Activated T-cell treated with anti-CD3 and anti-CD28 coated beads, Interleukin-2, amount 50 U/mL, for 24 hours (primary cell): ENCODE measurements around the gene ADGRL3.
"Not testable (repeated sequence)": the region's sequence is repeated elsewhere in the genome, so short reads cannot be mapped to it uniquely, and the experiment has no call there.

Experiments used
- DNase-seq: peaks from one replicate; pipeline ENCODE4 v3.0.0-alpha.2; 2020
- H3K27ac Mint-ChIP-seq: 2 replicates; pipeline ENCODE4 v1.8.0; 2020; ENCODE audit warnings: mild to moderate bottlenecking, mixed read lengths
- H3K27me3 Mint-ChIP-seq: 2 replicates; pipeline ENCODE4 v1.8.0; 2020; ENCODE audit warnings: mixed read lengths
- H3K36me3 Mint-ChIP-seq: 2 replicates; pipeline ENCODE4 v1.8.0; 2020; ENCODE audit warnings: low read depth, mixed read lengths
- H3K4me1 Mint-ChIP-seq: 2 replicates; pipeline ENCODE4 v1.8.0; 2020; ENCODE audit warnings: low read depth, mixed read lengths
- H3K4me3 Mint-ChIP-seq: 2 replicates; pipeline ENCODE4 v1.8.0; 2020; ENCODE audit warnings: mild to moderate bottlenecking, moderate library complexity, mixed read lengths
- H3K9me3 Mint-ChIP-seq: 2 replicates; pipeline ENCODE4 v1.8.0; 2020; ENCODE audit warnings: mixed read lengths

The ADGRL3 gene

GRCh38 chr4:61462451-61463326 is 262.6 kb downstream of the ADGRL3 start:
- Mint-ChIP-seq H3K9me3 (peaks cover 6% of the 10 kb centered on the region), H3K36me3 (no peaks in the 10 kb centered on the region), H3K27me3 (no peaks in the 10 kb centered on the region), H3K27ac (no peak overlapping the region), H3K4me3 (no peak overlapping the region), H3K4me1 (no peaks in the 10 kb centered on the region)
- DNase-seq, result no peak

DNA sequence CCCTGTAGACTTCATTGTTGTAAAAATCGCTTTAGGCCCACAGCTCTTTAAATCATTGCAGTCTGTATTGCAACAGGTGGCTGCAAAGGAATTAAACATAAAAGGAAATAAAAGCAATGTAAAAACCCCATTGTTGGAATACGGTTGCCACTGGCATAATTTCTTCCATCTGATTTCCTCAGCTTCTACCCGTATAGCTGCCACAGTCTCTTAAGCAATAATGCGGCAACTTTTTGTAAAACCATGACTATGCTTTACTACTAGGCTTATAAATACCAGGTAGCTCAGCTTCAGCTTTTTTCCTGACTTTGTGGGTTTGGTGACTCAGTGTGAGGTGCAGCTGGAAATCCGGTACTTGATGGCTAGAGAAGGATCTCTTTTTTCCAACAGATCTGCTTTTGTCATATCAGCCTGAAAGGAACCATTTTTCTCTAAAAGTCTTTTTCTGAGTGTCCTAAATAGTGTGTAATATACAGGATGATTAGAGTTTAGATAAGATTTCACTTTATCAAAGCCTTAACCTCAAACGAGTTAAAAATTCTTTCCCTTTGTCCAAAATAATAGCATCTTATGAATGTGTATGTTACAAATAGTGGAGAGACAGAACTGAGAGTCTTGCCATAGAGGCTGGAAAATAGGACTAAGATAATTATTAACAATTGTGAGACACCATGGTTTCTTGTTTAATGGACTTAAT is 268.0 kb downstream of the ADGRL3 start:
- Mint-ChIP-seq H3K27ac (no peak overlapping the region), H3K27me3 (no peaks in the 10 kb centered on the region), H3K4me1 (no peaks in the 10 kb centered on the region)

DNA sequence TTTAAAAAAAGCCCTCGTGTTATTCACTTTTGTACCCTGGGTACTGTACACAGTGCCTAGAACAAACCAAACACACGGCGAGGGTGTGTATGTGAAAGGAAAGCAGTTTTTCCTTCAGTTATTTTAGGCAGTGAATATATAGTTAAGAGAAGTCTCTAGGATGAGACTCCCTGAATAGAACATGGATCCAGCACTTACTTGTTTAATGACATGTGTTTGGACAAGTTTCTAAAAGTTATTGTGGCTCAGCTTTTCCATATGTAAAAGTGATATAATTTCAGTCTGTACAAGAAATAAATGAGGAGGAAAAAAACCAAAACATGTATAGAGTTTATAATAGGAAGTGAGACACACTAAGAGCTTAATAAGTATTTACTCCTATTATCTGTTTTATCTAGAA is 273.2 kb downstream of the ADGRL3 start:
- H3K27ac Mint-ChIP-seq, result no peak overlapping the region
- DNase-seq, result no peak
- no peaks in the 10 kb centered on the region for H3K27me3 Mint-ChIP-seq
- no peaks in the 10 kb centered on the region for H3K4me1 Mint-ChIP-seq
- H3K9me3 Mint-ChIP-seq, result peaks cover 10% of the 10 kb centered on the region
- H3K4me3 Mint-ChIP-seq, result no peak overlapping the region
- H3K36me3 Mint-ChIP-seq, result no peaks in the 10 kb centered on the region

More for the DNA sequence above, 268.0 kb downstream of the ADGRL3 start:
- H3K9me3 Mint-ChIP-seq, result peaks cover 16% of the 10 kb centered on the region
- H3K36me3 Mint-ChIP-seq, result no peaks in the 10 kb centered on the region
- no peak overlapping the region for H3K4me3 Mint-ChIP-seq
- no peak for DNase-seq

GRCh38 chr4:61478340-61478739 is 278.2 kb downstream of the ADGRL3 start:
- no peak for DNase-seq
- Mint-ChIP-seq H3K27ac (no peak overlapping the region), H3K4me1 (no peaks in the 10 kb centered on the region), H3K36me3 (no peaks in the 10 kb centered on the region), H3K9me3 (peaks cover 5% of the 10 kb centered on the region), H3K4me3 (no peak overlapping the region), H3K27me3 (no peaks in the 10 kb centered on the region)

GRCh38 chr4:61485056-61485455 is 284.9 kb downstream of the ADGRL3 start:
- no peak for DNase-seq
- Mint-ChIP-seq H3K27ac (no peak overlapping the region), H3K4me3 (no peak overlapping the region), H3K9me3 (peaks cover 15% of the 10 kb centered on the region), H3K4me1 (no peaks in the 10 kb centered on the region), H3K27me3 (no peaks in the 10 kb centered on the region), H3K36me3 (no peaks in the 10 kb centered on the region)

DNA sequence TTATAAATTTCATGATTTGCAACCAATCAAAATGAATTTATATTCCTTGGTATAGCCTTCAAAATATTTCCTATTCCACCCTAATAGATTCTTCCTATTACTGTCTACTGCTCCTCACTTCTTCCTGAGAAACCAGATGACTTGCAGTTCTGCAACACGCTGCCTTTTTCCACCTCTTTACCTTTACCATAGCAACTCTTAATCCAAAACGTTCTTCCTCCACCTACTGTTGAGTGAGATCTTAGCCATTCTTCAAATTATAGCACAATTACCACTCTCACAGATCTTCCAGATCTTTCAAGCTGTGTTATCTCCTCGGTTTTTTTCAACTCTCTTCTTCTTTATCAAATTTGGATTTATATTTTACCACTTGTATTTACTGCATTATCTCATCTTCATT is 289.8 kb downstream of the ADGRL3 start:
- Mint-ChIP-seq H3K27me3 (no peaks in the 10 kb centered on the region), H3K9me3 (peaks cover 14% of the 10 kb centered on the region), H3K4me1 (no peaks in the 10 kb centered on the region), H3K36me3 (no peaks in the 10 kb centered on the region), H3K4me3 (no peak overlapping the region), H3K27ac (no peak overlapping the region)
- DNase-seq, result no peak

- Mint-ChIP-seq H3K4me1 (no peaks in the 10 kb centered on the region), H3K9me3 (peaks cover 12% of the 10 kb centered on the region), H3K27me3 (no peaks in the 10 kb centered on the region), H3K27ac (no peak overlapping the region), H3K36me3 (no peaks in the 10 kb centered on the region), H3K4me3 (no peak overlapping the region)
- no peak for DNase-seq
Measured at GRCh38 chr4:61493041-61493440, 292.9 kb downstream of the ADGRL3 start.

DNA sequence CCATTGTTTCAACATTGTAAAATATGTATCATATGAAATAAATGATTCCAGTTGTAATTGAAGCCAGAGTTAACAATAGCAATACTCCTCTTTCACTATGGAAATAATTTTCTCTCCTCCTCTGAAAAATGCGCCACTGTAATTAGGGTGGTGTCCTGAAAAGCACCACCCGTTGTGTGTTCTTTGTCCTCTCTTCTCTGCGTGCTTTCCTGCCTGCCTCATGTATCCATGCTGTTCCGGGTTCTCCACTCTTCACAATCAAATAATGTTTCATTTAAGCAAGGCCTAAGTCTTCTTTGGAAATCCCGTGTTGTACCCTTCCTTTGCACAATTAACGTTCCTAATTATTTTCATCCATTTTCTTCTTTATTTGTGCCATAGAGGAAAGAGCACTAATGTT is 293.3 kb downstream of the ADGRL3 start:
- no peak overlapping the region for H3K27ac Mint-ChIP-seq
- no peaks in the 10 kb centered on the region for H3K4me1 Mint-ChIP-seq
- H3K4me3 Mint-ChIP-seq, result no peak overlapping the region
- peaks cover 12% of the 10 kb centered on the region for H3K9me3 Mint-ChIP-seq
- H3K36me3 Mint-ChIP-seq, result no peaks in the 10 kb centered on the region
- no peak for DNase-seq
- no peaks in the 10 kb centered on the region for H3K27me3 Mint-ChIP-seq

GRCh38 chr4:61500883-61501282 is 300.8 kb downstream of the ADGRL3 start:
- no peak overlapping the region for H3K27ac Mint-ChIP-seq
- H3K4me3 Mint-ChIP-seq, result no peak overlapping the region
- no peaks in the 10 kb centered on the region for H3K4me1 Mint-ChIP-seq
- H3K27me3 Mint-ChIP-seq, result no peaks in the 10 kb centered on the region
- DNase-seq, result no peak
- H3K9me3 Mint-ChIP-seq, result peaks cover 6% of the 10 kb centered on the region
- H3K36me3 Mint-ChIP-seq, result no peaks in the 10 kb centered on the region

- H3K27ac Mint-ChIP-seq, result no peak overlapping the region
- no peaks in the 10 kb centered on the region for H3K4me1 Mint-ChIP-seq
- no peak for DNase-seq
- H3K36me3 Mint-ChIP-seq, result no peaks in the 10 kb centered on the region
- H3K4me3 Mint-ChIP-seq, result no peak overlapping the region
- no peaks in the 10 kb centered on the region for H3K27me3 Mint-ChIP-seq
- peaks cover 6% of the 10 kb centered on the region for H3K9me3 Mint-ChIP-seq
Measured at GRCh38 chr4:61501812-61502211, 301.7 kb downstream of the ADGRL3 start.

DNA sequence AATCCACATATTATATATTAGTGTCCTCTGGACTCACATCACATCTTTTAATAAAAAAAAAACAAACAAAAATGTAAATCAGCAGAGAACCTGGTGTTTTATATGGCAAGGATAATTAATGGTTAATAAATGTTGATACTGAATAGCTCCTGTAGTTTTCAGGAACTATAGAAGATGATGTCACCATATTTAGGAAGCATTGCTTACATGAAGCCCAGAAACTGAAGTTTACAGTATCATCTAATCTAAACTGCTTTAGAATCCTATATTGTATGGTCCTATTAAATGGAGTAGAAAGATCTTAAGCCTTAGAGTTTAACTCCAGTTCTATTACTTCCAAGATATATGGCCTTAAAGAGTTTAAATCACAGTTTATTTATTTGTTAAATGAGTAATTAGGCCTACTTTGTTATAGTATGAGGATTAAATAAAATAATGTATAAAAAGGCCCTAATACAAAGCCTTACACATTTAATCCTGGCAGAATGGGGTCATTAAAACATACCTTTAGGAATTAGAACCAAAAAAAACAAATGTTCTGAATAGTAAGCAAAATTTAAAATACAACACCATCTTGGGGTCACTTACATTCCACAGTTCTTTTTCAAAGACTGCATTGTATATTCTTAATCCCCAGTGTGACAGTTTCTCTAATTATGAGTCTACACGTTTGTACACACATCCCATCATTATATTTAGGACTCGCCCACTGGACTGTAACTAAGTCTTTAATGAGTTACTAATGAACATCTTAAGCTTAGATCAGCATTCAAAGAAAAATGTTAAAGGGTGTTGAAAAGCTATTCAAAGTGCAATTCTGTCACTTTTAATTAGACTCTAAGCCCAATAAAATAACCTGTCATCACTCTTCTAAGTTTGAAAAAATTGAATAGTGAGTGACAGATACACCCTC is 305.9 kb downstream of the ADGRL3 start:
- DNase-seq, result no peak
- peaks cover 20% of the 10 kb centered on the region for H3K9me3 Mint-ChIP-seq
- no peak overlapping the region for H3K27ac Mint-ChIP-seq
- H3K4me1 Mint-ChIP-seq, result no peaks in the 10 kb centered on the region
- no peaks in the 10 kb centered on the region for H3K27me3 Mint-ChIP-seq
- no peaks in the 10 kb centered on the region for H3K36me3 Mint-ChIP-seq
- H3K4me3 Mint-ChIP-seq, result no peak overlapping the region

DNA sequence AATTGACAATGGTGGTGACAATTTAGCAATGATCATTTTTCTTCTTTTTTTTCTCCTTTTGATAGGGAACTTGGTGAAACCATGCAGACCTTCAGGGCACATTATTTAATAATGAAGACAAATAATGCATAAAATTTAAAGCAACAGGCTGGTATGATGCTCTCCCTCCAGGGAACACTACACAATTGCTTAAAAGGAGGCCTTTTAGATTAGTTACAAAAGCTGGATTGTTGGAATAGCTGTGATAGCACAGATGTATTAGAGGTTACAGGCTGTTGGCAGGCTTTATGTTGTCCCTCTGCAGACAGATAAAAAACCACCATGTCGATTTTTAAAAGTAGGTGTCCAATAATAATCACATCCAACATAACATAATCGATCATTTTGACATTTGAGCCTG is 307.0 kb downstream of the ADGRL3 start:
- Mint-ChIP-seq H3K27ac (no peak overlapping the region), H3K9me3 (peaks cover 22% of the 10 kb centered on the region), H3K36me3 (no peaks in the 10 kb centered on the region), H3K4me3 (no peak overlapping the region), H3K27me3 (no peaks in the 10 kb centered on the region), H3K4me1 (no peaks in the 10 kb centered on the region)
- DNase-seq, result no peak

- not testable (repeated sequence) for H3K4me1 Mint-ChIP-seq, H3K27me3 Mint-ChIP-seq, DNase-seq, H3K36me3 Mint-ChIP-seq, H3K27ac Mint-ChIP-seq, H3K4me3 Mint-ChIP-seq
- H3K9me3 Mint-ChIP-seq, result peaks cover 21% of the 10 kb centered on the region
Measured at GRCh38 chr4:61509721-61510241, 309.7 kb downstream of the ADGRL3 start.

DNA sequence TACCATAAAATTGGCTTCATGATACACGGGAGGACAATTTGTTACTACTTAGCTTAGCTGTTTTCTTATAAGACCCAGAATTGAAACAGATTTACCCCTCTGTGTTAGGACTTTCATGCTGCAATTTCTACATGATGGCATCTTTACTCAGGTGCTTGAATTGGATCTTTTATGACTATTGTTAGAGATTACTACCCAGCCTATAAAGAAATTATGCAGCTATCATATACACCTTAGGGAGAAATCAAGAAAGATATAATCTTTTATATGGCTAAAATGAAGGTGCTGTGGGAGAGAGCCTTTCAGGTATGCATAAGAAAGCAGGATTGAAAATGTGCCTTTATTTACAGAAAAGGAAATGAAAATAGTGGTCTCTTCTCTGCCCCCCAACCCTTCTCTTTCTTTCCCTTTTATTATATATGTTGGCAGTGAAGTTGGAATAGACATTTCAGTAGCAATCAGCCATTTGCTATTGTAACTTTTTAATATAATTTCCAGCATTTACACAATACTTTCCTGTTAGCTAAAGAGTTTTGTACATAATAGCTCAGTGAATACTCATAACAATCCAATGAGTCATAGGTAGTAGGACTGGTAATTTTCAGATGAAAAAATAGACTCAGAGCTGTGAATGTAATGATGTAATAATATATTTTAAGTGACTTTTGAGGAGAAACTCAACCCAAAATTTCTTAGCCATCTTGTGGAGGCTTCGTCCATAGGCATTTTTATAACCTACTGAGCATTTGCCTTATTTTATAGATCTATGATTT is 311.8 kb downstream of the ADGRL3 start:
- H3K27ac Mint-ChIP-seq, result no peak overlapping the region
- DNase-seq, result no peak
- H3K4me3 Mint-ChIP-seq, result no peak overlapping the region
- H3K4me1 Mint-ChIP-seq, result no peaks in the 10 kb centered on the region
- no peaks in the 10 kb centered on the region for H3K27me3 Mint-ChIP-seq
- no peaks in the 10 kb centered on the region for H3K36me3 Mint-ChIP-seq
- H3K9me3 Mint-ChIP-seq, result peaks cover 19% of the 10 kb centered on the region
